Adipose tissue (tissue), 3 donors: ENCODE measurements around the gene NCBP3. TPM values are rescaled to one million over a fixed set of nuclear protein-coding genes. Genes with fewer than 3 reads are reported as not detected.

Experiments used
- H3K27ac ChIP-seq: one replicate; pipeline ENCODE4 v1.5.1; 2013; ENCODE audit warnings: low read depth, low read length
- WGBS, 3 donors: extraction: QIAGEN DNeasy Blood & Tissue Kit; methylation state at CpG; one replicate each; pipeline ENCODE4 v1.1.7; 2013; 5-methylcytosine and 5-hydroxymethylcytosine counted together
- polyA plus RNA-seq, 3 donors: library from polyadenylated mRNA; stranded (reverse); fragments of 200-250 nt; gene quantifications; one replicate each; pipeline ENCODE4 v1.2.3, GENCODE V29; 2013
- donor health status: healthy with polysubstance abuse.
- donor health status: Bipolar disorder and iron deficiency.
- donor health status: healthy.

NCBP3 gene
- polyA plus RNA-seq, 3 donors = 13.0 to 18.2 (median 15.1) TPM

DNA sequence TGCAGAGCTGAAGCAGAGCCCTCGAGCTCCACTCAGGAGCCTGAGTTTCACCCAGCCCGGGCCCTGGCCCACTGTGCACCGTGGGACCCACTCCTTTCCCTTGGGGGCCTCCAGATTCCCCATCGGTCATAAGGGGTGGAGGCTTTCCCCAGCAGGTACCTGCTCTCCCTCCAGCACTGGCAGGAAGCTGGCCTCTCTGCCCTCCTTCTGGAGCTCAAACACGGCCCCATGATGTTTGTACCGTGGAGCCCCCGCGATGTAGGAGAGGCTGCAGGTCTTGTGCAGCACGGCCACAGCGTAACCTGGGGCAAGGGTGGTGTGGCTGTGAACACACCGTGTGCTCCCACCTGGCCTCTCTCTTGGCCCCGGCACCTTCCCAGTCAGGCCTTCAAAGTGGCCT lies 92.4 kb downstream of the NCBP3 start:
- 61 to 78% (median 77%) methylated on average over 12 of the region's 12 CpGs for WGBS, 3 donors
- no peak overlapping the region for H3K27ac ChIP-seq

Other genes starting within 250 kb of the NCBP3 start
- 1 to 10 TPM; 2.7 to 3.7 (median 3.1) TPM for gene TRPV1, start 236.8 kb downstream of the NCBP3 start, polyA plus RNA-seq
- 1 to 10 TPM; 6.4 to 9.2 (median 7.9) TPM for gene SHPK, start 210.0 kb downstream of the NCBP3 start, polyA plus RNA-seq
- gene CTNS, start 209.5 kb downstream of the NCBP3 start, polyA plus RNA-seq = 10 to 100 TPM in 1 of 3 donors, 1 to 10 TPM in 2; 7.6 to 14.9 (median 9.4) TPM
- 100 to 1,000 TPM in 1 of 3 donors, 10 to 100 TPM in 2; 54.3 to 172 (median 92.1) TPM for gene TAX1BP3, start 177.7 kb downstream of the NCBP3 start, polyA plus RNA-seq
- 10 to 100 TPM; 47.2 to 77.4 (median 47.5) TPM for gene EMC6, start 177.4 kb downstream of the NCBP3 start, polyA plus RNA-seq
- 1 to 10 TPM in 2 of 3 donors, under 1 TPM in 1; 0.45 to 2.1 (median 1.1) TPM for gene P2RX5, start 150.1 kb downstream of the NCBP3 start, polyA plus RNA-seq
- gene HASPIN, start 122.3 kb downstream of the NCBP3 start, polyA plus RNA-seq = under 1 TPM; 0.06 to 0.22 (median 0.12) TPM
- 10 to 100 TPM; 17.2 to 47.0 (median 41.3) TPM for gene ITGAE, start 45.1 kb downstream of the NCBP3 start, polyA plus RNA-seq
- 1 to 10 TPM; 3.5 to 6.9 (median 6.1) TPM for gene CAMKK1, start 46.8 kb upstream of the NCBP3 start, polyA plus RNA-seq
- gene P2RX1, start 70.2 kb upstream of the NCBP3 start, polyA plus RNA-seq = 10 to 100 TPM in 1 of 3 donors, 1 to 10 TPM in 1, under 1 TPM in 1; 0.34 to 18.9 (median 3.3) TPM
- gene ATP2A3, start 118.2 kb upstream of the NCBP3 start, polyA plus RNA-seq = 10 to 100 TPM; 10.5 to 17.4 (median 13.6) TPM